Measurements from ENCODE around the gene C17orf67. TPM values are rescaled to one million over a fixed set of nuclear protein-coding genes. Genes with fewer than 3 reads are reported as not detected.

C17orf67 gene
- total RNA-seq, 1 donor from 2014 or later: 2.7 TPM

- H3K9me3 ChIP-seq: no peaks in the 10 kb centered on the region
- no peak for DNase-seq (ENCODE audit: extremely low spot score in 2 of 2)
- H3K36me3 ChIP-seq: no peaks in the 10 kb centered on the region
- TF ChIP-seq POLR2A (IDR thresholded peaks at IDR 0.05) (no peak), POLR2AphosphoS5 (IDR thresholded peaks at IDR 0.05; ENCODE audit: insufficient read depth in 1 of 2, low read depth in 1 of 2) (no peak)
- TF ChIP-seq, protein P1, sequence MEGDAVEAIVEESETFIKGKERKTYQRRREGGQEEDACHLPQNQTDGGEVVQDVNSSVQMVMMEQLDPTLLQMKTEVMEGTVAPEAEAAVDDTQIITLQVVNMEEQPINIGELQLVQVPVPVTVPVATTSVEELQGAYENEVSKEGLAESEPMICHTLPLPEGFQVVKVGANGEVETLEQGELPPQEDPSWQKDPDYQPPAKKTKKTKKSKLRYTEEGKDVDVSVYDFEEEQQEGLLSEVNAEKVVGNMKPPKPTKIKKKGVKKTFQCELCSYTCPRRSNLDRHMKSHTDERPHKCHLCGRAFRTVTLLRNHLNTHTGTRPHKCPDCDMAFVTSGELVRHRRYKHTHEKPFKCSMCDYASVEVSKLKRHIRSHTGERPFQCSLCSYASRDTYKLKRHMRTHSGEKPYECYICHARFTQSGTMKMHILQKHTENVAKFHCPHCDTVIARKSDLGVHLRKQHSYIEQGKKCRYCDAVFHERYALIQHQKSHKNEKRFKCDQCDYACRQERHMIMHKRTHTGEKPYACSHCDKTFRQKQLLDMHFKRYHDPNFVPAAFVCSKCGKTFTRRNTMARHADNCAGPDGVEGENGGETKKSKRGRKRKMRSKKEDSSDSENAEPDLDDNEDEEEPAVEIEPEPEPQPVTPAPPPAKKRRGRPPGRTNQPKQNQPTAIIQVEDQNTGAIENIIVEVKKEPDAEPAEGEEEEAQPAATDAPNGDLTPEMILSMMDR (IDR thresholded peaks at IDR 0.05): no peak
- no peak overlapping the region for H3K4me3 ChIP-seq
- H3K27ac ChIP-seq: no peak overlapping the region
- H3K4me1 ChIP-seq: no peaks in the 10 kb centered on the region
- no peaks in the 10 kb centered on the region for H3K27me3 ChIP-seq
- intact Hi-C loops (cut with DNase I): no loop called here
Observed at GRCh38 chr17:56754523-56755208, 79.1 kb downstream of the C17orf67 start.

GRCh38 chr17:56752263-56752836 lies 81.4 kb downstream of the C17orf67 start:
- Histone ChIP-seq H3K27ac (no peak overlapping the region), H3K9me3 (no peaks in the 10 kb centered on the region), H3K36me3 (no peaks in the 10 kb centered on the region), H3K4me1 (no peaks in the 10 kb centered on the region), H3K27me3 (no peaks in the 10 kb centered on the region), H3K4me3 (no peak overlapping the region)
- intact Hi-C loops (cut with DNase I): no loop called here
- TF ChIP-seq POLR2AphosphoS5 (IDR thresholded peaks at IDR 0.05; ENCODE audit: insufficient read depth in 1 of 2, low read depth in 1 of 2) (no peak), POLR2A (IDR thresholded peaks at IDR 0.05) (no peak)
- TF ChIP-seq, protein P1 (IDR thresholded peaks at IDR 0.05): no peak
- no peak for DNase-seq (ENCODE audit: extremely low spot score in 2 of 2)

DNA sequence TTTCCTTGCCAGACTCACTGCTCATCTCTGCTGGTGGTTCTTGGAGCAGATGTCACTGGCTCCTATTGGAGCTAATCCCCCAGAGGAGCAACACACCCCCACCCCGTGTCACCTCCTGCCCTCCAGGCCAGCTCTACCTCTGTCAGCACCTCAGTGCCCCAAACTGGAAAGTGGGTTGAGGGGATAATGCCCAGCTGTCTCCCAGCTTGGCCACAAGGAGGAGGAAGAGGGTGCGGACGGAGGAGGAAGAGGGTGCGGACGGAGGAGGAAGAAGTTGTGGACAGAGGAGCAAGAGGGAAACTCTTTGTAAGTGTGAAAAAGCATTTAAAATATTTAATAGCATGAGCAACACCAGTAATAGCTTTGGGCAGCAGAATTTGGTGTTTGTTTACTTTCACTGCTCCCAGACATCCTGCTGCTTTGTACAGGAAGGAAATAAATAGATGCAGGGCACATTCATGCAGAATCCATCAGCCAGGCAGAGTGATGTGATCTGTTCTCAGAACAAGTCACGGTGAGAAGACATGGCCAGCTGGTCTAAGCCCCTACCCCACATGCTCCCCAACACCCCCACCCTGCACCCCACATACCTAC lies 82.5 kb downstream of the C17orf67 start:
- no peak overlapping the region for H3K27ac ChIP-seq
- H3K27me3 ChIP-seq: no peaks in the 10 kb centered on the region
- DNase-seq (ENCODE audit: extremely low spot score in 2 of 2): no peak
- no peaks in the 10 kb centered on the region for H3K36me3 ChIP-seq
- TF ChIP-seq, protein P1 (IDR thresholded peaks at IDR 0.05): no peak
- TF ChIP-seq POLR2AphosphoS5 (IDR thresholded peaks at IDR 0.05; ENCODE audit: insufficient read depth in 1 of 2, low read depth in 1 of 2): no peak
- TF ChIP-seq POLR2A (IDR thresholded peaks at IDR 0.05): no peak
- no peaks in the 10 kb centered on the region for H3K4me1 ChIP-seq
- H3K4me3 ChIP-seq: no peak overlapping the region
- intact Hi-C loops (cut with DNase I): no loop called here
- no peaks in the 10 kb centered on the region for H3K9me3 ChIP-seq

DNA sequence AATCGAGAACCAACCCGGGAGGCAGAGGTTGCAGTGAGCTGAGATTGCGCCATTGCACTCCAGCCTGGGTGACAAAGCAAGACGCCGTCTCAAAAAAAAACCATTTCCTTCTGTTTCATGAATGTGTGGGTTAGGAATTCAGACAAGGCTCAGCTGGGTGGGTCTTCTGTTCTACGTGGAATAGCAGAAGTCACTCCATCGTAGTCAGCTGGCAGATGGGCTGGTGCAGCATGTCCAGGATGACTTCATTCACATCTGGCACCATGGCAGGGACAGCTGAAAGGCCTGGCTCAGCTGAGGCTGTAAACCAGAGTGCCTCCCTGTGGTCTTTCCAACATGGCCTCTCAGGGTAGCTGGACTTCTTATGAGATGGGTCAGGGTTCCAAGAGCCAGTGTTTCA lies 89.0 kb downstream of the C17orf67 start:
- intact Hi-C loops (cut with DNase I): no loop called here
- TF ChIP-seq POLR2A (IDR thresholded peaks at IDR 0.05) (no peak), POLR2AphosphoS5 (IDR thresholded peaks at IDR 0.05; ENCODE audit: insufficient read depth in 1 of 2, low read depth in 1 of 2) (no peak)
- TF ChIP-seq, protein P1 (IDR thresholded peaks at IDR 0.05): no peak

DNA sequence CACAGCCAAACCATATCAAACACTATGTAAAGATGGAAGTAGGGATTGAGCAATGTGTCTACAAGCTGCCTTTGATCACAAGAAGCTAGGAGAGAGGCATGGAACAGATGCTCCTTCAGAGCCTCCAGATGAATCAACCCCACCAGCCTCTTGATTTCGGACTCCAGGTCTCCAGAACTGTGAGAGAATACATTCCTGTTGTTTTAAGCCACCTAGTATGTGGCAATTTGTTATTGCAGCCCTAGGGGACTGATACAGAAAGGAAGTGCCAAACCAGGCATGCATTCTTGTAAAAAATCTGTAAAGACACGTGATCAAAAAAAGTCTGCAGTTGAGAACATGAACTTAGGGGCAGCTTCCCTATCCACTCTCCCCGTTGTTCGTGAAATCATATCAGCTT lies 91.1 kb downstream of the C17orf67 start:
- TF ChIP-seq POLR2A (IDR thresholded peaks at IDR 0.05): no peak
- TF ChIP-seq POLR2AphosphoS5 (IDR thresholded peaks at IDR 0.05; ENCODE audit: insufficient read depth in 1 of 2, low read depth in 1 of 2): no peak
- TF ChIP-seq, protein P1 (IDR thresholded peaks at IDR 0.05): no peak
- no peak overlapping the region for H3K4me3 ChIP-seq
- no peaks in the 10 kb centered on the region for H3K36me3 ChIP-seq
- no peak overlapping the region for H3K27ac ChIP-seq
- intact Hi-C loops (cut with DNase I): no loop called here
- H3K4me1 ChIP-seq: no peaks in the 10 kb centered on the region
- H3K9me3 ChIP-seq: no peaks in the 10 kb centered on the region
- H3K27me3 ChIP-seq: no peaks in the 10 kb centered on the region
- DNase-seq (ENCODE audit: extremely low spot score in 2 of 2): no peak

More for the DNA sequence above, 89.0 kb downstream of the C17orf67 start:
- DNase-seq (ENCODE audit: extremely low spot score in 2 of 2): no peak
- H3K27me3 ChIP-seq: no peaks in the 10 kb centered on the region
- H3K36me3 ChIP-seq: no peaks in the 10 kb centered on the region
- no peak overlapping the region for H3K27ac ChIP-seq
- no peaks in the 10 kb centered on the region for H3K4me1 ChIP-seq
- no peaks in the 10 kb centered on the region for H3K9me3 ChIP-seq
- H3K4me3 ChIP-seq: no peak overlapping the region
